ENCODE measurements around the gene PRTG.
"Not testable (repeated sequence)": the region's sequence is repeated elsewhere in the genome, so short reads cannot be mapped to it uniquely, and the experiment has no call there.

PRTG gene, protein sequence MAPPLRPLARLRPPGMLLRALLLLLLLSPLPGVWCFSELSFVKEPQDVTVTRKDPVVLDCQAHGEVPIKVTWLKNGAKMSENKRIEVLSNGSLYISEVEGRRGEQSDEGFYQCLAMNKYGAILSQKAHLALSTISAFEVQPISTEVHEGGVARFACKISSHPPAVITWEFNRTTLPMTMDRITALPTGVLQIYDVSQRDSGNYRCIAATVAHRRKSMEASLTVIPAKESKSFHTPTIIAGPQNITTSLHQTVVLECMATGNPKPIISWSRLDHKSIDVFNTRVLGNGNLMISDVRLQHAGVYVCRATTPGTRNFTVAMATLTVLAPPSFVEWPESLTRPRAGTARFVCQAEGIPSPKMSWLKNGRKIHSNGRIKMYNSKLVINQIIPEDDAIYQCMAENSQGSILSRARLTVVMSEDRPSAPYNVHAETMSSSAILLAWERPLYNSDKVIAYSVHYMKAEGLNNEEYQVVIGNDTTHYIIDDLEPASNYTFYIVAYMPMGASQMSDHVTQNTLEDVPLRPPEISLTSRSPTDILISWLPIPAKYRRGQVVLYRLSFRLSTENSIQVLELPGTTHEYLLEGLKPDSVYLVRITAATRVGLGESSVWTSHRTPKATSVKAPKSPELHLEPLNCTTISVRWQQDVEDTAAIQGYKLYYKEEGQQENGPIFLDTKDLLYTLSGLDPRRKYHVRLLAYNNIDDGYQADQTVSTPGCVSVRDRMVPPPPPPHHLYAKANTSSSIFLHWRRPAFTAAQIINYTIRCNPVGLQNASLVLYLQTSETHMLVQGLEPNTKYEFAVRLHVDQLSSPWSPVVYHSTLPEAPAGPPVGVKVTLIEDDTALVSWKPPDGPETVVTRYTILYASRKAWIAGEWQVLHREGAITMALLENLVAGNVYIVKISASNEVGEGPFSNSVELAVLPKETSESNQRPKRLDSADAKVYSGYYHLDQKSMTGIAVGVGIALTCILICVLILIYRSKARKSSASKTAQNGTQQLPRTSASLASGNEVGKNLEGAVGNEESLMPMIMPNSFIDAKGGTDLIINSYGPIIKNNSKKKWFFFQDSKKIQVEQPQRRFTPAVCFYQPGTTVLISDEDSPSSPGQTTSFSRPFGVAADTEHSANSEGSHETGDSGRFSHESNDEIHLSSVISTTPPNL

DNA sequence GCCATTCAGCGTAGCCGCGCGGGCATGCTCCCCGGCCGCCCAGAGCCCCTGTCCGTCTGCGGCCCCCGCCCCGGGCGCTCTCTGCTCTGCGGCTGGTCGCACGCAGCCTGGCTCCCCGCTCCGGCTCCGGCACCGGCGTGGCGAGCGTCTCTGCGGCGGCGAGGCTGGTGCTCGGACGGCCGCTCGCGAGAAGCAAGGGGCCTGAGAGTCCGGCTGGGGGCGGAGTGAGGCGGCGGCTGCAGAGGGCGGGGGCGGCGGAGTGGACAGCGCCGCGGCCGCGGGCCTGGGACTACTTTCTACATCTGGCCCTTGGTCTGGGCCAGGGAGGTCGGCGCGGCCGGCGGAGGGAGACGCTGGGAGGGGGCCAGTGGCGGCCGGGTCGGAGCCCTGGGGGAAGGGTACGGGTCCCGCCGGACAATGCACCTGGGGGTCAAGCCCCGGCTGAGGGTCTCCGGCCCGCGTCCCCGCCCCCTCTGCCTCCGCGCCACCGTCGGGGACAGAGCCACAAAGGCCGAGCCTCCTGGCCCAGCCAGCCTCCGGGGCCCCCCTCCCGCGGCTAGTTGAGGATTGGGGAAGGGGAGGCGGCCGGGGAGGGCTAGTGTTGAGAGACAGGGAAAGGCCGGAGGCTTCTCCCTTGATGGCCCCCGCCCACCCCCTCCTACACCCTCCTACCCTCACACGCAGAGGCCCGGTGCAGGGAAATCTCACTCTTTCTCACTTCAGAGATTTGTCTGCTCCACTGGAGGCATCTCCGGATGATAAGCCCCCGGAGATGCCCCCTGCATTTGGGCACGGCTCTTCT is at the start of gene PRTG:
Gene PRTG, minus strand, starts transcription at position 226 of the 802 bp plus-strand sequence. Its CDS starts 221 bp downstream, at position 5.
- peak within 1 kb of the TSS; percentile 54 for H3K4me3 ChIP-seq (ENCODE audit: control insufficient read depth, low read depth, low read length)
- TF ChIP-seq, protein P1, sequence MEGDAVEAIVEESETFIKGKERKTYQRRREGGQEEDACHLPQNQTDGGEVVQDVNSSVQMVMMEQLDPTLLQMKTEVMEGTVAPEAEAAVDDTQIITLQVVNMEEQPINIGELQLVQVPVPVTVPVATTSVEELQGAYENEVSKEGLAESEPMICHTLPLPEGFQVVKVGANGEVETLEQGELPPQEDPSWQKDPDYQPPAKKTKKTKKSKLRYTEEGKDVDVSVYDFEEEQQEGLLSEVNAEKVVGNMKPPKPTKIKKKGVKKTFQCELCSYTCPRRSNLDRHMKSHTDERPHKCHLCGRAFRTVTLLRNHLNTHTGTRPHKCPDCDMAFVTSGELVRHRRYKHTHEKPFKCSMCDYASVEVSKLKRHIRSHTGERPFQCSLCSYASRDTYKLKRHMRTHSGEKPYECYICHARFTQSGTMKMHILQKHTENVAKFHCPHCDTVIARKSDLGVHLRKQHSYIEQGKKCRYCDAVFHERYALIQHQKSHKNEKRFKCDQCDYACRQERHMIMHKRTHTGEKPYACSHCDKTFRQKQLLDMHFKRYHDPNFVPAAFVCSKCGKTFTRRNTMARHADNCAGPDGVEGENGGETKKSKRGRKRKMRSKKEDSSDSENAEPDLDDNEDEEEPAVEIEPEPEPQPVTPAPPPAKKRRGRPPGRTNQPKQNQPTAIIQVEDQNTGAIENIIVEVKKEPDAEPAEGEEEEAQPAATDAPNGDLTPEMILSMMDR (IDR thresholded peaks at IDR 0.05; ENCODE audit: control insufficient read depth, insufficient read depth, low read depth, low read length, missing control alignments) = no peak
- no peak for DNase-seq (ENCODE audit: low read depth)

DNA sequence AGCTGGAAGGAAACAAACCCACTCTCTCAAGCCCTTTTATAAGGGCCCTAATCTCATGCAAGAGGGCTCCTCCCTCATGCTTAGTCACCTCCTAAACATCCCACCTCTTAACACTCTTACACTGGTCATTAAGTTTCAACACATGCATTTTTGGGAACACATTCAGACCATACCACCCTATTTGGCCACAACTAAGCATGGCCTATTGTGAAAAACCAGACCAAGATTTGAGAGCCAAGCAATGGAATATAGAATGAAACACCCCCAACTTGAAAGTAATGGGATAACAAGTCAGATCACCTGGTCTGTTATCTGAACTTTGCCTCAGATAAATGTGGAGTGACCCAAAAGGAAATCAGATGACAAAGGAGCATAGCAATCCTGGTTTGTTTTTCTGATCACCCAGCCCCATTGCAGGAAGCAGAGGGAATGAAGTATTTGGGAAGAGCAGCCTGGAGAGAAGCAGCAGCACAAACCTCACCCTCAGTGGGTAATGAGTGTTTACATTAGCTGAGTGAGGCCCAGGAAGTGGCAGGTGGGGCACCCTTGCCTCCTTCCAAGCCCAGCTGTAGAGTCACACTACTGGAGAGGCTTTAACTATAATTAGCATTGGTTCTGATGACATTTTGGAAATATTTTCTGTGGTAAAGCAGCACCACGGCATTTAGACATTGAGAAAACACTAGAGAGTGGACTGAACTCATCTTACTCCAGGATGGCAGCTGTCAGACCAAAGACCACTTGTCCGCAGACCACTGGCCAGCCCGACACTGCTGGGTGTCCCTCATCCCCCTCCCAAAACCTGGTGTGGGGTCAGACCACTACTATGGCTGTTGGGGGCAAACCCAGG is 48.8 kb upstream of the PRTG start:
- no peak overlapping the region for H3K4me3 ChIP-seq (ENCODE audit: control insufficient read depth, low read depth, low read length)
- TF ChIP-seq, protein P1 (IDR thresholded peaks at IDR 0.05; ENCODE audit: control insufficient read depth, insufficient read depth, low read depth, low read length, missing control alignments) = no peak
- peak; percentile 80 for DNase-seq (ENCODE audit: low read depth)

DNA sequence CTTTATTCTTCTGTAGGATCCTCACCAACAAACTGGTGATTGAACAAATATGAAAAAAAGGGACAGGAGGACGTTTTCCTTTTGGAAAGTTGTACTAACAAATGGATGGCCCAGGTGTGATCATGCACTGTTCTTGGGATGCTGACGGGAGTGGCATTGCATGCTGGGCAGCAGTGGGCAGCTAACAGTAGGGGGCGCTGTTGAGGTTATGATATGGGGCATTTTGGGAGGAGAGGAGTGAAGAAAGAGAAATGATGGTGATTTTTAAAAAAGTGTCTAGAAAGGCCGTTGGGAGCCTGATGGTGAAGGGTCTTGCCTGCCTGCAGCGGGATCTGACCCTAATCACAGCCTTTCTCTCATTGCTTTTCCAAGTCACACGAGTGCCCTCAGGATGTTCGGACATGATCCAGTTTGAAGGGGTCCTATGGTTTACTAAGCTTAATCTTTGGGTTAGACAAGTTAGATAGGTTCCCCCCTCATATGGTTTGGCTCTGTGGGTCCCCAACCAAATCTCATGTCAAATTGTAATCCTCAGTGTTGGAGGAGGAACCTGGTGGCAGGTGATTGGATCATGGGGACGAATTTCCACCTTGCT is 46.2 kb upstream of the PRTG start:
- no peak for DNase-seq (ENCODE audit: low read depth)
- no peak overlapping the region for H3K4me3 ChIP-seq (ENCODE audit: control insufficient read depth, low read depth, low read length)
- TF ChIP-seq, protein P1 (IDR thresholded peaks at IDR 0.05; ENCODE audit: control insufficient read depth, insufficient read depth, low read depth, low read length, missing control alignments) = peak; percentile 65

DNA sequence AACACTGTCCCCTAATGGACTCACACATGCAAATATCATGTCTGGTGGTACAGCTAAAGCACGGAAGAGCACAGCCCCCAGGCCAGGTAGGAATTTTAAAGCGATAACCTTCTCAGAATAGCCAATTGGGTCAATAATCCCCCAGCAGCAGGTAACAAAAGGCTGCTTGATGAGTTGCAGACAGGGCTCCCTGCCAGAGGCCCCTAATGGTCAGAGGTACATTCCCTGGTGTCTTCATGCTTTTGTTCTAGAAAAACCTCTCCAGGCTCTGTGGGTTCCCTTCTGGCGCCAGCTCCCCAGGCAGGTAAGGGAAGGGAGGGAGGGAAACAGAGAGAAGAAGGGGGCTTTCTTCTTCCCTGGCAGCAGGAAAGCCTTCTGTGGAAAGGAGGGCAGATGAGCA is 43.4 kb upstream of the PRTG start:
- DNase-seq (ENCODE audit: low read depth) = no peak
- H3K4me3 ChIP-seq (ENCODE audit: control insufficient read depth, low read depth, low read length) = no peak overlapping the region
- TF ChIP-seq, protein P1 (IDR thresholded peaks at IDR 0.05; ENCODE audit: control insufficient read depth, insufficient read depth, low read depth, low read length, missing control alignments) = no peak

DNA sequence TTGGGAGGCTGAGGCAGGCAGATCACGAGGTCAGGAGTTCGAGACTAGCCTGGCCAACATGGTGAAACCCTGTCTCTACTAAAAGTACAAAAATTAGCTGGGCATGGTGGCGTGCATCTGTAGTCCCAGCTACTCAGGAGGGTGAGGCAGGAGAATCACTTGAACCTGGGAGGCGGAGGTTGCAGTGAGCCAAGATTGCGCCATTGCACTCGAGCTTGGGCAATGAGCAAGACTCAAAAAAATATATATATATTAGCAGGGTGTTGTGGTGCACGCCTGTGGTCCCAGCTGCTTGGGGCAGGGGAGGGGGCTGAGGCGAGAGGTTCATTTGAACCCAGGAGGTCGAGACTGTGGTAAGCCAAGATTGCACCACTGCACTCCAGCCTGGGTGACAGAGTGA is 42.6 kb upstream of the PRTG start:
- DNase-seq (ENCODE audit: low read depth); H3K4me3 ChIP-seq (ENCODE audit: control insufficient read depth, low read depth, low read length): not testable (repeated sequence)

DNA sequence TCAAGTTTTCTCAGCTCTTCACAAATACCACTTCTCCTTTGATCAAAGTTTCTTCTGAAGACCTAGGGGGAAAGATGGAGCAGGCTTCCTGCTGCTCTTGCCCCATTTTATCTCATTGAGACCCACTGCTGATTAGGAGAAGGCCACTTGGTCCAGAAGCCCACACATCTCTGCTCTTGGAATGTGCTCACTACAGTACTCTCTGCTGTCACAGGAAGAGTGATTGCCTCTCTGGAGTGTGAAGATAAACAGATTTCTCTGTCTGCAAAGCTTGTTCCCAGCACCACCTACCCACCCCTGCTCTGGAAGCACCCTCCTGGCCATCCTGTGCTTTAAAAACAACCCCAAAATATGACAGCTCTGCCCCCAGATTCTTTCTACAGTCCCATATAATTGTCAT is 41.3 kb upstream of the PRTG start:
- no peak overlapping the region for H3K4me3 ChIP-seq (ENCODE audit: control insufficient read depth, low read depth, low read length)
- no peak for DNase-seq (ENCODE audit: low read depth)
- TF ChIP-seq, protein P1 (IDR thresholded peaks at IDR 0.05; ENCODE audit: control insufficient read depth, insufficient read depth, low read depth, low read length, missing control alignments) = no peak

Measured in AG09309 (cell line).